ENCODE data around the gene TTC9. TPM values are rescaled to one million over a fixed set of nuclear protein-coding genes. Genes with fewer than 3 reads are reported as not detected.

The TTC9 gene
- total RNA-seq, 1 experiment from 2014 or later = 0.49 TPM

- H3K36me3 ChIP-seq (ENCODE audit: control insufficient read depth, insufficient read depth, low read length) = no peaks in the 10 kb centered on the region
- no TSS peak for BruUV-seq (replicated peaks)
- H3K27me3 ChIP-seq (ENCODE audit: control insufficient read depth, insufficient read depth, low read length) = peaks cover 15% of the 10 kb centered on the region
- peaks cover 5% of the 10 kb centered on the region; the same call in 1 of the 2 replicates for H3K9me3 ChIP-seq (ENCODE audit: control insufficient read depth, insufficient read depth, low read depth, low read length)
- in situ Hi-C loops (cut with HindIII; ENCODE audit: low pct_unique_long_range_greater_than_20kb, low sequenced_read_pairs) = no loop called here
- no peak overlapping the region for H3K4me3 ChIP-seq (ENCODE audit: low read depth in 2 of 2, low read length in 2 of 2)
- TF ChIP-seq CTCF (IDR thresholded peaks at IDR 0.05) = no peak
- TF ChIP-seq SIN3A (IDR thresholded peaks at IDR 0.05; ENCODE audit: borderline replicate concordance, insufficient read depth, low read depth, low read length) = no peak
- no peak for TF ChIP-seq TCF7L2 (IDR thresholded peaks at IDR 0.05; ENCODE audit: low read depth, low read length)
- TF ChIP-seq POLR2AphosphoS5 (IDR thresholded peaks at IDR 0.05; ENCODE audit: low read depth, low read length) = no peak
- TF ChIP-seq REST (IDR thresholded peaks at IDR 0.05; ENCODE audit: insufficient read depth in 1 of 2, low read depth in 2 of 2, low read length in 1 of 2) = no peak
- intact Hi-C loops (cut with micrococcal nuclease; ENCODE audit: unreplicated experiment) = no loop called here
- no peak for DNase-seq (ENCODE audit: low read depth, low spot score)
- no peak for ATAC-seq
- POLR2A ChIA-PET = no interaction called here
- no peaks in the 10 kb centered on the region for H3K4me1 ChIP-seq (ENCODE audit: control insufficient read depth, insufficient read depth, low read length)
- CTCF ChIA-PET = interaction anchor here (0.7 kb wide), 1 partner anchor 18 kb away, joined by 13 read pairs; no protein-coding TSS in a partner anchor
- no peak overlapping the region for H3K27ac ChIP-seq (ENCODE audit: low read length)
Observed at GRCh38 chr14:70635971-70636595, 5.6 kb upstream of the TTC9 start.

- intact Hi-C loops (cut with micrococcal nuclease; ENCODE audit: unreplicated experiment) = no loop called here
- DNase-seq (ENCODE audit: low read depth, low spot score) (no peak), ATAC-seq (no peak)
- CTCF ChIA-PET = no interaction called here
- in situ Hi-C loops (cut with HindIII; ENCODE audit: low pct_unique_long_range_greater_than_20kb, low sequenced_read_pairs) = no loop called here
- no peak overlapping the region for H3K27ac ChIP-seq (ENCODE audit: low read length)
- no peaks in the 10 kb centered on the region for H3K36me3 ChIP-seq (ENCODE audit: control insufficient read depth, insufficient read depth, low read length)
- TF ChIP-seq POLR2AphosphoS5 (IDR thresholded peaks at IDR 0.05; ENCODE audit: low read depth, low read length) (no peak), SIN3A (IDR thresholded peaks at IDR 0.05; ENCODE audit: borderline replicate concordance, insufficient read depth, low read depth, low read length) (no peak), CTCF (IDR thresholded peaks at IDR 0.05) (no peak), REST (IDR thresholded peaks at IDR 0.05; ENCODE audit: insufficient read depth in 1 of 2, low read depth in 2 of 2, low read length in 1 of 2) (no peak), TCF7L2 (IDR thresholded peaks at IDR 0.05; ENCODE audit: low read depth, low read length) (no peak)
- peaks cover 5% of the 10 kb centered on the region; the same call in 1 of the 2 replicates for H3K9me3 ChIP-seq (ENCODE audit: control insufficient read depth, insufficient read depth, low read depth, low read length)
- H3K4me1 ChIP-seq (ENCODE audit: control insufficient read depth, insufficient read depth, low read length) = no peaks in the 10 kb centered on the region
- H3K4me3 ChIP-seq (ENCODE audit: low read depth in 2 of 2, low read length in 2 of 2) = no peak overlapping the region
- no TSS peak for BruUV-seq (replicated peaks)
- POLR2A ChIA-PET = no interaction called here
- peaks cover 19% of the 10 kb centered on the region for H3K27me3 ChIP-seq (ENCODE audit: control insufficient read depth, insufficient read depth, low read length)
Observed at GRCh38 chr14:70638416-70638815, 3.3 kb upstream of the TTC9 start.

Measured in Panc1 (cell line).